Measurements from ENCODE around the gene LMF1. TPM values are rescaled to one million over a fixed set of nuclear protein-coding genes. Genes with fewer than 3 reads are reported as not detected.

LMF1 gene
- total and polyA plus RNA-seq, 2 of the 4 experiments (the other 2 are of a cell fraction) = 7.7 to 13.1 TPM

GRCh38 chr16:856101-856500 lies 114.7 kb downstream of the LMF1 start:
- Histone ChIP-seq H3K14ac (replicated peaks; ENCODE audit: low read depth, low read length) (no peak overlapping the region), H3K9ac (ENCODE audit: low read depth, low read length) (no peak overlapping the region), H3K9me3 (ENCODE audit: control insufficient read depth, insufficient read depth, low read length) (peaks cover 14% of the 10 kb centered on the region; the same call in 1 of the 2 replicates), H4K8ac (ENCODE audit: low read depth in 2 of 2, low read length in 2 of 2) (no peak overlapping the region), H3K23ac (ENCODE audit: low read depth, low read length) (no peak overlapping the region), H3K56ac (ENCODE audit: extremely low read depth, insufficient read depth, low read length) (no peak overlapping the region), H3K18ac (ENCODE audit: low read depth, low read length) (no peak overlapping the region), H2AFZ (replicated peaks; ENCODE audit: low read length, poor library complexity) (no peak overlapping the region), H3K79me1 (ENCODE audit: low read depth in 1 of 2, low read length in 2 of 2) (no peaks in the 10 kb centered on the region), H3K27ac (ENCODE audit: insufficient read depth, low read length) (no peak overlapping the region), H3K4ac (ENCODE audit: low read depth, low read length) (no peak overlapping the region), H2BK15ac (ENCODE audit: low read depth, low read length) (no peak overlapping the region), H3K4me2 (ENCODE audit: low read depth, low read length) (no peak overlapping the region), H3K9me1 (ENCODE audit: insufficient read depth, low read length) (no peaks in the 10 kb centered on the region), H2BK5ac (ENCODE audit: low read depth, low read length, poor library complexity, severe bottlenecking) (no peak overlapping the region), H2AK5ac (ENCODE audit: low read depth, low read length) (no peak overlapping the region), H3K4me3 (ENCODE audit: insufficient read depth, low read depth, low read length) (no peak overlapping the region), H2AK9ac (replicated peaks; ENCODE audit: low read depth, low read length, poor library complexity) (peak overlapping the region; percentile 28), H3K4me1 (ENCODE audit: control insufficient read depth, insufficient read depth, low read length) (no peaks in the 10 kb centered on the region), H2BK120ac (ENCODE audit: low read depth, low read length) (no peak overlapping the region), H4K91ac (ENCODE audit: insufficient read depth, low read depth, low read length) (no peak overlapping the region), H4K5ac (ENCODE audit: low read depth, low read length) (no peak overlapping the region), H4K20me1 (ENCODE audit: insufficient read depth, low read length) (no peaks in the 10 kb centered on the region), H2BK20ac (ENCODE audit: low read depth, low read length) (no peak overlapping the region), H3K27me3 (ENCODE audit: control insufficient read depth, insufficient read depth, low read length) (no peaks in the 10 kb centered on the region), H3K36me3 (ENCODE audit: control insufficient read depth, insufficient read depth, low read length) (no peaks in the 10 kb centered on the region)
- DNase-seq = no peak
- ChIA-PET POLR2A (ENCODE audit: unreplicated experiment) (no interaction called here), CTCF (no interaction called here)
- ATAC-seq (ENCODE audit: low read depth) = no peak
- WGBS, 2 experiments (ENCODE audit: extremely low coverage in 2 of 2, insufficient read length in 1 of 2) = 96% methylated on average over 5 of the region's 12 CpGs; no CpG with 5 or more reads in 1 of the 2 experiments
- no TSS peak for BruUV-seq (replicated peaks)
- intact Hi-C loops (cut with micrococcal nuclease) (no loop called here), in situ Hi-C loops (cut with MboI; ENCODE audit: low sequenced_read_pairs) (no loop called here), dilution Hi-C loops (cut with HindIII; ENCODE audit: low sequenced_read_pairs, unreplicated experiment) (no loop called here)
- no peak for TF ChIP-seq RAD21 (IDR thresholded peaks at IDR 0.05; ENCODE audit: low read length)
- no peak for TF ChIP-seq MAZ (IDR thresholded peaks at IDR 0.05; ENCODE audit: borderline replicate concordance, low read depth, low read length)
- no peak for TF ChIP-seq POLR2A (IDR thresholded peaks at IDR 0.05; ENCODE audit: low read depth, low read length)
- TF ChIP-seq MAFK (IDR thresholded peaks at IDR 0.05; ENCODE audit: low read depth, low read length) = no peak
- no peak for TF ChIP-seq CEBPB (IDR thresholded peaks at IDR 0.05; ENCODE audit: low read depth, low read length)
- no peak for TF ChIP-seq CTCF (conservative IDR thresholded peaks at IDR 0.05; ENCODE audit: low read depth, low read length)
- no peak for TF ChIP-seq BHLHE40 (IDR thresholded peaks at IDR 0.05; ENCODE audit: low read depth, low read length)
- TF ChIP-seq SMC3 (IDR thresholded peaks at IDR 0.05; ENCODE audit: low read depth, low read length) = no peak
- TF ChIP-seq FOS (IDR thresholded peaks at IDR 0.05; ENCODE audit: low read depth, low read length) = no peak
